ENCODE results near the gene CRYBG3.

The CRYBG3 gene

DNA sequence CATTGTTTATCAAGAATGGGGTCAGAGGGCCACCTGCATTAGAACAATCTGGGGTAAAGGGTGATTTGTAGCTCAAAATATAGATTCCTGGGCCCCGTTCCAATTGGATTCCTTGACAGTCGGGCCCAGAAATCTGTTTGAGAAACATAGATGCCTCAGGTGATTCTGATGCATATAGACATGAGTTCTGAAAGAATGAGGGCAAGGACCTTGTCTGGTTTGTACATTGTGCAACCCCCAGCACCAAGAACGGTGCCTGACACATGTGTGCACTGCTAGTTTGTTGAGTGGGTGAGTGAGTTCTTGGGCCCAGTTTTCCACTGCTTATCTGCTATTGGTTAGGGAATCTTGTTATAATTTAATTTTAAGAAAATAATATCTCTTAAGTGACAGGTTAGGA is 16.6 kb downstream of the CRYBG3 start:
- no peak for DNase-seq (ENCODE audit: low read depth)

DNA sequence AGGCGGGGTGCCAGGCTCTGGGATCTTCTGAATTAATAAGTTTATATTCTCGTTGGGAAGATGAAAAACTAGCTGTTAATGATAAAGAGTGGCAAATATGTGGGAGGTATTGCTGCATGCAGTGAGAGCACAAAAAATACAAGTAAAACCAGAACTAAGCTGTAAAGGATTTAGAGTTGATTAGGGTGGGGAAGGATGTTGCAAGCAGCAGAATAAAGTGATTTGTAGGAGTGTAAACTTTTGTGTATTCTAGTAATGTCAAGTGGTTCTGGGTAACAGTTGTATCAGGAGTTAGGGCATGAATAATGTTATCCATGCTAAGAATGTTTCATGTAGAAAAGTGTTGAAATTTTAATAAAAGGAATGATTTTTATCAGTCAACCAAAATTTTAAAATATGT is 18.1 kb downstream of the CRYBG3 start:
- no peak for DNase-seq (ENCODE audit: low read depth)

DNA sequence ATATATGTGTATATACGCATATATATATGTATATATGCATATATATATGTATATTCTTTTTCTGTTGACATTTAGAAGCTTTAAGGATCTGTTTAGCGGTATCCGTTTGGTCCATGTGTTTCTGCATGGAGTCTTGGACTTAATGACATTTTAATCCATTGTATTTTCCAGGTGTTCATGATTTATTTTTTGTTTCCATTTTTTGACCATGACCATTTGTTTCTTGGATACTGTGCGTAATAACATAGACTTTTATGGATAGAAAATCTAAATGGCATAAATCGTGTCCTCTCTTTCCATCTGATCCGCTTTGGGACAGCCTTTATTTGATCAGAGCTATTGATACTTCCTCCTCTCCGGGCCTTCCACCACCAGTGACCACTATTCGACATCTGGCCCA is 19.5 kb downstream of the CRYBG3 start:
- no peak for DNase-seq (ENCODE audit: low read depth)

- no peak for DNase-seq (ENCODE audit: low read depth)
These were observed 20.1 kb downstream of the CRYBG3 start for GRCh38 chr3:97841956-97842355.

DNA sequence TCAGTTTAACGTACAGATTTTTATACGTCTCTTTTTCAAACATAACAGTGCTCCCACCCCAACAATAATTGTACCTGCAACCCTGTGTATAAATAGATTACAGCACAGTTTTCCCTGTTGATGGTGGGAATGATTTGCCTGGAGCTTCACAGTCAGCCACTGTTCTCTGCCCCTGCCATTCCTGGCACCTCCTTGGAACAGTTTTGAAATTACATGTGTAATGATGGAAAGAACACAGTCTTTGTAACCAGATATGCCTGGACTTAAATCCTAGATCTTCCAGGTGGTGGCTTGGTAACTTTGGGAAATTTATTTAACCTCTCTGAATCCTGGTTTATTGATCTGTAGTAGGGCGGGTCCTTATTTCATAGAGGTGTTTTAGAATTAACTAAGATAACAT is 27.0 kb downstream of the CRYBG3 start:
- DNase-seq (ENCODE audit: low read depth) = no peak

- DNase-seq (ENCODE audit: low read depth) = no peak
These were observed 35.6 kb downstream of the CRYBG3 start for GRCh38 chr3:97857401-97857800.

GRCh38 chr3:97860364-97860763 is 38.6 kb downstream of the CRYBG3 start:
- no peak for DNase-seq (ENCODE audit: low read depth)

DNA sequence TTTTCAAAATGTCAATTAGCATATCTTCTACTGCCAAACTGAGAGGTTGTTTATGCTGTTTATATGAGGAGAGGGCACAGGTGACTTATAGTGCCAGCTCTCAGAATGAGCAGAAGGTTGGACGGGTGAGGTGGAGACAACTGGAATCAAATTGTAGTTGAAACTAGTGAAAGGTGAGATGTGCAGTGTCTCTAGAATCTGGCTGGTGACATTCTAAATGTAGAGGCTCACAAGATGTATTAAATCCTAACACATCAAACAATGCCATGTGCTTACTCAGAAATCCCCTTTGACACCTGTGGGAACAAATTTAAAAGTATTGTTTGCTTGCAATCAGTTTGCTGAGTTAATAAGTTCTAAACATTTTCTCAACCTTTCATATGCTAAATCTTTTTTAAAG is 40.8 kb downstream of the CRYBG3 start:
- DNase-seq (ENCODE audit: low read depth) = no peak

GRCh38 chr3:97863031-97863430 is 41.2 kb downstream of the CRYBG3 start:
- no peak for DNase-seq (ENCODE audit: low read depth)

DNA sequence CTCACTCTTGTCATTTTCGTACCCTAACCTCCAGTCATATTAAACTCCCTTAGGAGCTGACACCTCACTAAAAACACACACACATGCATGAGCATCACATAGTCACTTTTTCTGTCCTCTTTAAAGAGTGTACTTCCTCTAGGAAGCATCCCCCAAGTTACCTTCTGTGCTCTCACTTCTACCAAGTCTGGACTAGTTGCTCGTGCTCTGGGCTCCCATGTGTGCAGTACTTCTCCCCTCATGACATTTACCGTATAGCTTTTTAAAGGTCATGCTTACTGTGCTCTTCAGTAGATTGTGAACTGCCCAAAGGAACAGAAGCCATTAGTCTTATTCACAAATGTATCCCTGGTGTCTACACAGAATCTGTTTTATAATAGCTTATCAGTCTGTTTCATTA is 42.0 kb downstream of the CRYBG3 start:
- no peak for DNase-seq (ENCODE audit: low read depth)

GRCh38 chr3:97871186-97871585 is 49.4 kb downstream of the CRYBG3 start:
- DNase-seq (ENCODE audit: low read depth) = no peak

GRCh38 chr3:97871801-97872524 is 50.2 kb downstream of the CRYBG3 start:
- no peak for DNase-seq (ENCODE audit: low read depth)

DNA sequence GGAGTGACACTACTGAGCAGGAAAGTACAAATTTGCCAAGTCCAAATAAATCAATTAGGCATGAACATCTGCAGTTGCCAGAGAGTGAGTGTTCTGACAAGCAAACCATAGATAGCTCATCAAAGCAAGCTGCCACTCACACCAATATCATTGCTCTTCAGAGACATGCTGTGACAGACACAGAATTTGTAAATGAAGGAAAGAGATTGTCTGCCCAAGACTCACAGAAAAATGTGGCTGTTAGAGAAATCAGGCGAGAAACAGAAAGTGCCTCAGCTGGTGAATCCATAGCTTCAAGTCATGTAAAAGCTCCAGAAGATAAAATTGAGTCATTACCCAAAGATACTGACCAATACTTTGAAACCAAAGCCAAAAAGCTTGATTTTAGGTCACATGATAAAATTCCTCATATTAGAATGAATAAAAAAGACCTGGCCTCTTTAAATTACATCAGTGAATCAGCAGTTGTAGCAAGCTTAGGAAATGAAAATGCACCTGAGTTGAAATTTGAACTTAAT is 50.8 kb downstream of the CRYBG3 start:
- DNase-seq (ENCODE audit: low read depth) = no peak

DNA sequence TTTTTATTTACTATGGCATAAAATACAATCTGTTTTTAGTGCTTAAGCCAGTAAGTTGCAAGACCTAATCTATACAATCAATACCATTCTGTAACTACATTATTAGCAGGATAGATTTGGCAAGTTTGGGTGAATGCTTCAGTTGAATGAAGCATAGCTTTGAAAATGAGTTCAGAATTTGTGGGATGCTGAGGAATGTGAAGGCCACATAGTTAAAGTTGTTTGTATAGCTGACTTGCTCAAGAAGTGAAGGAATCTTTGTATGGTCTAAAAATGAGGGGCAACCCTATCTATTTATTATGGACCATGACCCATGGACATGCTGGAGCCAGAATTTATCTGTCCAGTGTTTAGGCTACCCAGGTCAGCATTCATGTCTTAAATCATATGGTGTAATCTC is 58.5 kb downstream of the CRYBG3 start:
- no peak for DNase-seq (ENCODE audit: low read depth)

- no peak for DNase-seq (ENCODE audit: low read depth)
These were observed 61.3 kb downstream of the CRYBG3 start for GRCh38 chr3:97882975-97883598.

GRCh38 chr3:97883736-97884135 is 61.9 kb downstream of the CRYBG3 start:
- DNase-seq (ENCODE audit: low read depth) = no peak

GRCh38 chr3:97884586-97885123 is 62.8 kb downstream of the CRYBG3 start:
- DNase-seq (ENCODE audit: low read depth) = no peak

GRCh38 chr3:97885931-97886824 is 64.4 kb downstream of the CRYBG3 start:
- no peak for DNase-seq (ENCODE audit: low read depth)

DNA sequence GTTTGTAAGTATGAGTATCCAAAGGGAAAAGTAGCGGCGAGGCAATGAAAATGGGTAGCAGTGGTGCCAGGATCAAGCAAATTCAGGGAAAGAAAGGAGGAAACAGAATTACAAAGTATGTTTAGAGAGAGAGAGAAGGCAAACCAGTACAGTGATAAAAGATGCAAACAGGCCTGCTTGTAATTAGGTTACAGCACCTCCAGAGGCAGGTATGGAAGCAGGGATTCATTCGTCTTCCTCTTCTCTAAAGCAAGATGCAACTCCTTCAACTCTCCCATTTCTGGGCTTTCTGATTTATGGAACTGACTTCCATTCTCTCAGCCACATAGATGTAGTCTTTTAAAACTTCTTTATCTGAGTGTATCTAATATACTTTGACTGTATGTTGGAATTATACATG is 68.0 kb downstream of the CRYBG3 start:
- DNase-seq (ENCODE audit: low read depth) = no peak

DNA sequence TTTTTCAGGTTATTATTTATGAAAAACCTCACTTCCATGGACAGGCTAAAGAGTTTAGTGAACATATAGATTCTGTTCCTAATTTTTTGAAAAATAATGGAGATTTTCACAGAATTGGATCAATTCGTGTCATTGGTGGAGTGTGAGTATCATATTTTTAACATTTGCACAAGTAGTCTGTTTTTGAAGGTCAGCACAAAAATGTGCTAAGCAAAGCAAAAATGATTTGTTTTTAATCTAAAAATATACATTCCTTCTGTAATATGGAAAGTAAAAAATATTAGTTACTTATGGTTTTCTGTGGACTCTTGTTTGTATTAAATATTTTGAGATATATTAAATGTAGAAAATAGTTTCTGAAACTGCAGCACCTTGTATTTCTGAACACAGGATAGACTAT is 71.0 kb downstream of the CRYBG3 start:
- no peak for DNase-seq (ENCODE audit: low read depth)

DNA sequence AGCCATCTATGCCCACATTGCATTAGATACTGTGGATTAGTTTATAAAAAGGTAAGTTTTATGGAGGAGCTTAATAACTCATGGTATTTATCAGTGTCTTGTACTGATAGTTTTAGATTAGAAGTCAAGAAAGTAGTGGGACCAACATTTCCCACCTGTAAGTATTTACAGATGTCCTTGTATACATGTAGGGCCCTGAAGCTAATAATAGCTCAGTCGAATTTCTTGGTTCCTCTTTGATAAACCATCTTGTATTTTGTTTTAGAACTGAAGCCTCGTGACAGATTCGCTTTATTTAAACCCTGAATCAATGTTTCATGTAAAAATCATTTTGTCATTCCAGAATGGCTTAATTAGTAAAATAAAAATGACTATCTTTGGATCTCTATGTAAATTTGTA is 73.4 kb downstream of the CRYBG3 start:
- DNase-seq (ENCODE audit: low read depth) = no peak

DNA sequence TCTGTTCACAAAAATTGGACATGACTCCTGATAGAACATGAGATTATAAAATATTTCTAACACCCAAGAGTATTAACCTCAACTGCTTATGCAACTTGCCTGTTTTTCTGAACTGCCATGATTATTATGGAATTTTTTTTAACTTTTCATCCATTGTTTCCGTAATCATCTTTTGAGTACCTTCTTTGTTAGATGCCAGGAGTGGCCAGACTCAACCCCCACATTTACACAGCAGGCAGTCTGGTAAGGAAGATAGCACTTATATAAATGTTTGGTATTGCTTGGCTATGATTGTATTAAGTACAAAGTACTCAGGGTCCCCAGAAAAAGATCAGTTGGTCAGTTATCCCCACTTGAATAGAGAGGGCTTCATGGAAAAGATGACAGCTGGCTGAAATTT is 74.3 kb downstream of the CRYBG3 start:
- no peak for DNase-seq (ENCODE audit: low read depth)

- DNase-seq (ENCODE audit: low read depth) = no peak
These were observed 74.7 kb downstream of the CRYBG3 start for GRCh38 chr3:97896547-97896946.

Measured in activated T-cell treated with anti-CD3 and anti-CD28 coated beads for 48 hours (primary cell).